Activated CD8-positive, alpha-beta memory T cell treated with anti-CD3 and anti-CD28 coated beads for 48 hours (primary cell): Measurements from ENCODE around the gene PPARA.

Source experiments
- DNase-seq, 3 experiments: peaks; one replicate each; pipeline ENCODE4 v3.0.0-alpha.2; 2020; ENCODE audit warnings: low read depth in 2 of 3, low spot score in 2 of 3

Gene PPARA

GRCh38 chr22:46202897-46203600 lies 52.7 kb downstream of the PPARA start:
- no peak for DNase-seq

- no peak for DNase-seq
Observed at GRCh38 chr22:46203601-46203980, 53.3 kb downstream of the PPARA start.

GRCh38 chr22:46209262-46209661 lies 58.9 kb downstream of the PPARA start:
- DNase-seq, result no peak

- DNase-seq, result no peak
Observed at GRCh38 chr22:46212195-46212594, 61.9 kb downstream of the PPARA start.

GRCh38 chr22:46213052-46213451 lies 62.7 kb downstream of the PPARA start:
- DNase-seq, result no peak

GRCh38 chr22:46214149-46214548 lies 63.8 kb downstream of the PPARA start:
- DNase-seq, result no peak

- DNase-seq, result no peak
Observed at GRCh38 chr22:46214616-46215015, 64.3 kb downstream of the PPARA start.

- DNase-seq, result no peak
Observed at GRCh38 chr22:46219636-46220035, 69.3 kb downstream of the PPARA start.

- DNase-seq, result no peak
Observed at GRCh38 chr22:46220921-46221320, 70.6 kb downstream of the PPARA start.

- no peak for DNase-seq
Observed at GRCh38 chr22:46224044-46224897, 73.9 kb downstream of the PPARA start.

GRCh38 chr22:46224898-46225290 lies 74.6 kb downstream of the PPARA start:
- no peak for DNase-seq

GRCh38 chr22:46225631-46226030 lies 75.3 kb downstream of the PPARA start:
- no peak for DNase-seq

GRCh38 chr22:46226577-46226976 lies 76.3 kb downstream of the PPARA start:
- no peak for DNase-seq

GRCh38 chr22:46229701-46230100 lies 79.4 kb downstream of the PPARA start:
- no peak for DNase-seq

- no peak for DNase-seq
Observed at GRCh38 chr22:46230262-46230901, 80.1 kb downstream of the PPARA start.

- DNase-seq, result no peak
Observed at GRCh38 chr22:46233231-46233630, 82.9 kb downstream of the PPARA start.

GRCh38 chr22:46234969-46235368 lies 84.6 kb downstream of the PPARA start:
- no peak for DNase-seq

- no peak for DNase-seq
Observed at GRCh38 chr22:46237453-46238124, 87.3 kb downstream of the PPARA start.

GRCh38 chr22:46238541-46238940 lies 88.2 kb downstream of the PPARA start:
- no peak for DNase-seq

- no peak for DNase-seq
Observed at GRCh38 chr22:46239261-46240048, 89.1 kb downstream of the PPARA start.

GRCh38 chr22:46240073-46240472 lies 89.7 kb downstream of the PPARA start:
- DNase-seq, result no peak
